Measurements from ENCODE around the gene ADAM33.

ADAM33 gene

DNA sequence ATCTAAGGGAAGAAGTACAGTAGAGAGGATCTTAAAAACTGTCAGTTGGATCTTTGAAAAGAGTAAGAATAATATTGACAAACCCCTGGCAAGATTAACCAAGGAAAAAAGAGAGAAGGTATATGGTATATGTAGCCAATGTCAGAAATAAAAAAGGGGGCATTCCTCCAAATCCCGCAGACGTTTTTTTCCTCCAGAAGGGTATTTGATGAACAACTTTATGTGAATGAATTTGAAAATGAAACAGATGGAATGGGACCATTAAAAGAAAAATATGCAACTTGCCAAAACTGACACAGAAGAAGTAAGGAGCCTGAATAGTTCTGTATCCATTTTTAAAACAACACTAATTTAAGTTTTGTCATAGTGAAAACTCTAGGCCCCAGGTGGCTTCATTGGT is 54.3 kb downstream of the ADAM33 start:
- TF ChIP-seq, protein P1, sequence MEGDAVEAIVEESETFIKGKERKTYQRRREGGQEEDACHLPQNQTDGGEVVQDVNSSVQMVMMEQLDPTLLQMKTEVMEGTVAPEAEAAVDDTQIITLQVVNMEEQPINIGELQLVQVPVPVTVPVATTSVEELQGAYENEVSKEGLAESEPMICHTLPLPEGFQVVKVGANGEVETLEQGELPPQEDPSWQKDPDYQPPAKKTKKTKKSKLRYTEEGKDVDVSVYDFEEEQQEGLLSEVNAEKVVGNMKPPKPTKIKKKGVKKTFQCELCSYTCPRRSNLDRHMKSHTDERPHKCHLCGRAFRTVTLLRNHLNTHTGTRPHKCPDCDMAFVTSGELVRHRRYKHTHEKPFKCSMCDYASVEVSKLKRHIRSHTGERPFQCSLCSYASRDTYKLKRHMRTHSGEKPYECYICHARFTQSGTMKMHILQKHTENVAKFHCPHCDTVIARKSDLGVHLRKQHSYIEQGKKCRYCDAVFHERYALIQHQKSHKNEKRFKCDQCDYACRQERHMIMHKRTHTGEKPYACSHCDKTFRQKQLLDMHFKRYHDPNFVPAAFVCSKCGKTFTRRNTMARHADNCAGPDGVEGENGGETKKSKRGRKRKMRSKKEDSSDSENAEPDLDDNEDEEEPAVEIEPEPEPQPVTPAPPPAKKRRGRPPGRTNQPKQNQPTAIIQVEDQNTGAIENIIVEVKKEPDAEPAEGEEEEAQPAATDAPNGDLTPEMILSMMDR (conservative IDR thresholded peaks at IDR 0.05; ENCODE audit: low read depth), result no peak
- ChIA-PET POLR2A (ENCODE audit: low non-redundant PET) (no interaction called here), CTCF (interaction anchor here (0.8 kb wide), 1 partner anchor 50 kb away, joined by 3 read pairs; no protein-coding TSS in a partner anchor)
- H3K27ac ChIP-seq, result no peak overlapping the region
- no peak for DNase-seq (ENCODE audit: low spot score)

DNA sequence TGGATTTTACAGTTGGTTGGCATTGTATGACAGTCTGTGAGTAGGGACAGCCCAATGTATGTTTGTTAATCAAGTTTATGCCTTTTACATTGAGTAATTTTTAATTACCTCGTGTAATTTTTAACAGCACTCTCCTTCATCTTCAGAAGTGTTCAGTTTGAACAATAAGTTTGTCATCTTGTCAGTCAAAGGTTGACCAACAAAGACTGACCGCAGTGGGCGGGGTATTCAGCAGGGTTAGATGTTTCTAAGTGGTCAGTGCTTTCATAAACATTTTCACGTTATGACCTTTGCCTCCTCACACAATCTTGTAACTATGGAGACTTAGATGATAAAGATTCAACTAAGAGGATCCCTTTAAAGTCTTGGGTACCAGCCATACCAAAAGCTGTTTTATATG is 59.4 kb downstream of the ADAM33 start:
- DNase-seq (ENCODE audit: low spot score), result no peak
- ChIA-PET CTCF (no interaction called here), POLR2A (ENCODE audit: low non-redundant PET) (no interaction called here)
- H3K27ac ChIP-seq, result no peak overlapping the region
- TF ChIP-seq, protein P1 (conservative IDR thresholded peaks at IDR 0.05; ENCODE audit: low read depth), result no peak

DNA sequence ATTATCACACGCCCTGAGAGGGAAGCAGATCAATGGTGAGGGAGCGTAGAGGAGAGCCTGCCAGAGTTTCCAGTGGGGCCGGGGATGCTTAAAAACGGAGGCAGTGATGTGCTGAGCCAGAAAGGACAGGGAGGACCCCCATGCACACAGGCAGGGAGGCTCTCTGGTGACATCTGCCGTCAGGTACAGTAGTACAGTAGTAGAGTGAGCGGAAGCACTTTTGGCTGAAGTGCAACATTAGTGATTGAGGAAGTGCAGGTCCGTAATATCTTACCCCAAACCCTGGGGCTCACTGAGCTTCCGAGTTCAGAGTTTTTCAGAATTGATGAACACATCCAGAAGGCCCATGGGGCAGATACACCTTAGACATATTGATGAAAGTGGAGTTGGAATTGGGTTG is 60.7 kb downstream of the ADAM33 start:
- POLR2A ChIA-PET (ENCODE audit: low non-redundant PET), result no interaction called here
- DNase-seq (ENCODE audit: low spot score), result no peak
- TF ChIP-seq, protein P1 (conservative IDR thresholded peaks at IDR 0.05; ENCODE audit: low read depth), result no peak
- CTCF ChIA-PET, result no interaction called here
- H3K27ac ChIP-seq, result no peak overlapping the region
